ENCODE results near the gene BCAS1.
A peak's percentile ranks its signal among the peaks of the same experiment; 100 is the strongest.

BCAS1 gene

GRCh38 chr20:54116550-54117235 is 46.3 kb upstream of the BCAS1 start:
- H3K36me3 ChIP-seq (ENCODE audit: control insufficient read depth in 2 of 2, insufficient read depth in 1 of 2, low read length in 2 of 2): no peaks in the 10 kb centered on the region
- TF ChIP-seq ZNF660 (tag by site-specific recombination; IDR thresholded peaks at IDR 0.05) (no peak), ZNF768 (tag by site-specific recombination; IDR thresholded peaks at IDR 0.05) (0 out of 2 replicates have a peak, but pooled peaks have one; percentile 45), ZNF280D (tag by site-specific recombination; IDR thresholded peaks at IDR 0.05) (no peak)
- no peak overlapping the region for H3K4me3 ChIP-seq (ENCODE audit: low read depth, low read length)
- no peaks in the 10 kb centered on the region for H3K4me1 ChIP-seq (ENCODE audit: control insufficient read depth, insufficient read depth, low read length)
- CTCF ChIA-PET: interaction anchor here (2.4 kb wide), 1 partner anchor 12 kb away, joined by 16 read pairs; no protein-coding TSS in a partner anchor
- no peaks in the 10 kb centered on the region for H3K9me3 ChIP-seq (ENCODE audit: control insufficient read depth, insufficient read depth, low read depth, low read length)
- POLR2A ChIA-PET: no interaction called here
- H3K27ac ChIP-seq (ENCODE audit: extremely low read depth, low read depth, low read length): no peak overlapping the region

GRCh38 chr20:54115172-54115854 is 44.9 kb upstream of the BCAS1 start:
- ChIA-PET POLR2A (no interaction called here), CTCF (interaction anchor here (0.6 to 2.4 kb wide), 5 partner anchors 11 to 1483 kb away, joined by 3 to 16 read pairs (median 4); no protein-coding TSS in a partner anchor)
- Histone ChIP-seq H3K9me3 (ENCODE audit: control insufficient read depth, insufficient read depth, low read depth, low read length) (no peaks in the 10 kb centered on the region), H3K4me1 (ENCODE audit: control insufficient read depth, insufficient read depth, low read length) (no peaks in the 10 kb centered on the region), H3K4me3 (ENCODE audit: low read depth, low read length) (no peak overlapping the region), H3K36me3 (ENCODE audit: control insufficient read depth in 2 of 2, insufficient read depth in 1 of 2, low read length in 2 of 2) (no peaks in the 10 kb centered on the region), H3K27ac (ENCODE audit: extremely low read depth, low read depth, low read length) (no peak overlapping the region)
- no peak for TF ChIP-seq ZNF510 (tag by site-specific recombination; IDR thresholded peaks at IDR 0.05; ENCODE audit: insufficient replicate concordance)
- TF ChIP-seq ZNF707 (tag by site-specific recombination; IDR thresholded peaks at IDR 0.05): no peak
- TF ChIP-seq TSHZ1 (tag by site-specific recombination; IDR thresholded peaks at IDR 0.05; ENCODE audit: borderline replicate concordance): no peak
- TF ChIP-seq ZNF549 (tag by site-specific recombination; IDR thresholded peaks at IDR 0.05): no peak
- no peak for TF ChIP-seq ZNF341 (tag by site-specific recombination; IDR thresholded peaks at IDR 0.05; ENCODE audit: low read depth)

- ChIA-PET CTCF (no interaction called here), POLR2A (interaction anchor here (0.8 kb wide), 1 partner anchor 1465 kb away, joined by 6 read pairs; no protein-coding TSS in a partner anchor)
- Histone ChIP-seq H3K4me1 (ENCODE audit: control insufficient read depth, insufficient read depth, low read length) (no peaks in the 10 kb centered on the region), H3K9me3 (ENCODE audit: control insufficient read depth, insufficient read depth, low read depth, low read length) (no peaks in the 10 kb centered on the region), H3K36me3 (ENCODE audit: control insufficient read depth in 2 of 2, insufficient read depth in 1 of 2, low read length in 2 of 2) (no peaks in the 10 kb centered on the region), H3K4me3 (ENCODE audit: low read depth, low read length) (no peak overlapping the region), H3K27ac (ENCODE audit: extremely low read depth, low read depth, low read length) (no peak overlapping the region)
- TF ChIP-seq ZFHX2 (tag by site-specific recombination; conservative IDR thresholded peaks at IDR 0.05) (peak; percentile 93), ZNF624 (tag by site-specific recombination; IDR thresholded peaks at IDR 0.05) (no peak), EGR2 (tag by site-specific recombination; IDR thresholded peaks at IDR 0.05; ENCODE audit: low read depth) (peak; percentile 97)
These were observed 43.7 kb upstream of the BCAS1 start for GRCh38 chr20:54114109-54114508.

All from HEK293 (cell line).